ENCODE results near the gene LENEP.
A peak's percentile ranks its signal among the peaks of the same experiment; 100 is the strongest.

The LENEP gene

DNA sequence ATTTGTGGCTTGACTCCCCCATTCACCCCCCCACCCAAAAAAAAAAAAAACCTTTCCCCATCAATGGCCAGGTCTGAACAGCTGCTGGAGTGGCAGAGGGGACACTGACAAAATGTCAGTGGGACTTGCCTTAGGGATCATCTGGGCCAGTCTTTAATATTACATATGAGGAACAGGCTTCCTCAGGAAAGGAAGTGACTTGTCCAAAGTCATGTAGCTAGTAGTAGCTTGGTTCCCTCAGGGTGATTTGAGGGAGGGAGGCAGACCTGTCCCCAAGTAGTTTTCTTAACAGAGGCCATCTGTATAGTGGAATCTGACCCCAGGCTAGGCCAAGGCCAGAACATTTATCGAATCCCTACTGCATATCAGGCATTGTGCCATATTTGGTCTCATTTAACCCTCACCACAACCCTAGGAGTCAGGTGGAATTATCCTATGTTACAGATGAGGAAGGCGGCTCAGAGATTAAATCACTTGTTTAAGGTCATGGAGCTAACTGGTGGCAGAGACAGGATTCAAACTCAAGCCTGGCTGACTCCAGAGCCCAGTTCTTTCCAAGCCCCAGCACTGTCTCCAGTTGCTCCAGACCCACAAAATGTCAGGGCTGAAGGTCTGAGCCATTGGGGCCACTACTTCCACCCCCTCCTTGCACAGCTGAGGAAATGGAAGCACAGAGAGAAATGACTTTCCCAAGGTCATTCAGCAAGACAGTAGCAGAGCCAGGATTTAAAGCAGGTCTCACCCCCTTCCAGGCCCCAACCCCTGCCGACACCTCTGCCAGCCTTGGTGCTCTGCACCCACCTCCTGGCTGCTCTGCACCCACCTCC, 19.6 kb downstream of the LENEP start:
- TF ChIP-seq ZNF274 (IDR thresholded peaks at IDR 0.05; ENCODE audit: low read depth, low read length), result no peak
- no peak overlapping the region for H3K4me3 ChIP-seq (ENCODE audit: low read length)

DNA sequence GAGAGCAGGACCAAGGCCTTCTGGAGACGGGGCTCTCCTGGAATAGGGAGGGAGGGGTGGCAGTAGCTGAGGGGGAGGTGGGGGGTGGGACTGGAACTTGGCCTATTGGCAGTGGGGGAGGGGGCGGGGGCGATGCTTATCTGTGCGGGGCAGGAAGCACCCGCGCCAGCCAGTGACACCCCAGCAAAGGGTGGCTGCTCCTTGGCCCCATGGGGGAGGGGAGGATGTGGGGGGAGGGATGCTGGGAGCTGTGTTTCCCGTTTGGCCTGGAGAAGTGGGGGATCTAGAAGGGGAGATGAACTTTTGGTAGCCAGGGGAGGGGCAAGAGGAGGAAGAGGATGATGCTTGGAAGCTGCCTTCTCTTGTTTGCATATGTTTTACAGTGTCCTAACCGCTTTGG, 20.2 kb downstream of the LENEP start:
- no peak overlapping the region for H3K4me3 ChIP-seq (ENCODE audit: low read length)
- no peak for TF ChIP-seq ZNF274 (IDR thresholded peaks at IDR 0.05; ENCODE audit: low read depth, low read length)

DNA sequence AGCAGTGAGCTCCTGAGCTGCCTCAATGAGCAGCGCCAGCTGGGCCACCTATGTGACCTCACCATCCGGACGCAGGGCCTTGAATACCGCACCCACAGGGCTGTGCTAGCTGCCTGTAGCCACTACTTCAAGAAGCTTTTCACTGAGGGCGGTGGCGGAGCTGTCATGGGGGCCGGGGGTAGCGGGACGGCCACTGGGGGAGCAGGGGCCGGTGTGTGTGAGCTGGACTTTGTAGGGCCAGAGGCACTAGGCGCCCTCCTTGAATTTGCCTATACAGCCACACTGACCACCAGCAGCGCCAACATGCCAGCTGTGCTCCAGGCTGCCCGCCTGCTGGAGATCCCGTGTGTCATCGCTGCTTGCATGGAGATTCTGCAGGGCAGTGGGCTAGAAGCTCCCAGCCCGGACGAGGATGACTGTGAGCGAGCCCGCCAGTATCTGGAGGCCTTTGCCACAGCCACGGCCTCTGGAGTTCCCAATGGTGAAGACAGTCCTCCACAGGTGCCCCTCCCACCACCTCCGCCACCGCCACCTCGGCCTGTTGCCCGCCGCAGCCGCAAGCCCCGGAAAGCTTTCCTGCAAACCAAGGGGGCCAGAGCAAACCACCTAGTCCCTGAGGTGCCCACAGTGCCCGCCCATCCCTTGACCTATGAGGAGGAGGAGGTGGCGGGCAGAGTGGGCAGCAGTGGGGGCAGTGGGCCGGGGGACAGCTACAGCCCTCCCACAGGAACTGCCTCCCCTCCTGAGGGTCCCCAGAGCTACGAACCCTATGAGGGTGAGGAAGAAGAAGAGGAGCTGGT, 21.5 kb downstream of the LENEP start:
- no peak for TF ChIP-seq ZNF274 (IDR thresholded peaks at IDR 0.05; ENCODE audit: low read depth, low read length)
- no peak overlapping the region for H3K4me3 ChIP-seq (ENCODE audit: low read length)

DNA sequence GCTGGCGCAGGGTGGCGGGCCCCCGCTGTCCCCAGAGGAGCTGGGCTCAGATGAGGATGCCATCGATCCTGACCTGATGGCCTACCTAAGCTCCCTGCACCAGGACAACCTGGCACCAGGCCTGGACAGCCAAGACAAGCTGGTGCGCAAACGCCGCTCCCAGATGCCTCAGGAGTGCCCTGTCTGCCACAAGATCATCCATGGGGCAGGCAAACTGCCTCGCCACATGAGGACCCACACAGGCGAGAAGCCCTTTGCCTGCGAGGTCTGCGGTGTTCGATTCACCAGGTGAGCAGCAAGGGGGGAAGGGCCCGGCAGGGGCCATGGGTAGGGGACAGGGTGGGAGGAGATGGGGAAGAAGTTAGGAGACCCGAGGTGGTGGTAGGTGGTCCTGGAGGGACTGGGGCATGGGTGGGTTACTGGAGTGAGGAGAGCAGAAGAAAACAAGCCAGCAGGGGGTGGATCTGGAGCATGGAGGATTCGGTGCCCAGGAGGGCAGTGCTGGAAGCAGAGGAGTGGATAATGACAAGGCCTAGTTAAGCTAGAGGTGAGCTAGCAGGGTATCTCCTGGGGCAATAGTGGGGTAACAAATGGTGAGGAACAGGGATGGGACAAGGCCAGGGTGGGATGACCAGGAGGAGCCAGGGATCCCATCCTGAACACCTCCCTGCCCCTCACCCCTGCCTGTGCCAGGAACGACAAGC, 22.3 kb downstream of the LENEP start:
- no peak overlapping the region for H3K4me3 ChIP-seq (ENCODE audit: low read length)
- no peak for TF ChIP-seq ZNF274 (IDR thresholded peaks at IDR 0.05; ENCODE audit: low read depth, low read length)

DNA sequence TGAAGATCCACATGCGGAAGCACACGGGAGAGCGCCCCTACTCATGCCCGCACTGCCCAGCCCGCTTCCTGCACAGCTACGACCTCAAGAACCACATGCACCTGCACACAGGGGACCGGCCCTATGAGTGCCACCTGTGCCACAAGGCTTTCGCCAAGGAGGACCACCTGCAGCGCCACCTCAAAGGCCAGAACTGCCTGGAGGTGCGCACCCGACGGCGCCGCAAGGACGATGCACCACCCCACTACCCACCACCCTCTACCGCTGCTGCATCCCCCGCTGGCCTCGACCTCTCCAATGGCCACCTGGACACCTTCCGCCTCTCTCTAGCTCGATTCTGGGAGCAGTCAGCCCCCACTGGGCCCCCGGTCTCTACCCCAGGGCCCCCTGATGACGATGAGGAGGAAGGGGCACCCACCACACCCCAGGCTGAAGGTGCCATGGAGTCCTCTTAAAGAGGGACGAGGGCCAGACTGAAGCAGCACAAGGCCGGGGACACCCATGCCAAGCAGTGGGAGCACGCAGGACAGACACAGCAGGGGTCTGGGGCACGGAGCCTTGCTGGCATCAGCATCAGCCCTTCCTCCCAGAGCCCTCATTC, 22.9 kb downstream of the LENEP start:
- no peak for TF ChIP-seq ZNF274 (IDR thresholded peaks at IDR 0.05; ENCODE audit: low read depth, low read length)
- H3K4me3 ChIP-seq (ENCODE audit: low read length), result no peak overlapping the region

DNA sequence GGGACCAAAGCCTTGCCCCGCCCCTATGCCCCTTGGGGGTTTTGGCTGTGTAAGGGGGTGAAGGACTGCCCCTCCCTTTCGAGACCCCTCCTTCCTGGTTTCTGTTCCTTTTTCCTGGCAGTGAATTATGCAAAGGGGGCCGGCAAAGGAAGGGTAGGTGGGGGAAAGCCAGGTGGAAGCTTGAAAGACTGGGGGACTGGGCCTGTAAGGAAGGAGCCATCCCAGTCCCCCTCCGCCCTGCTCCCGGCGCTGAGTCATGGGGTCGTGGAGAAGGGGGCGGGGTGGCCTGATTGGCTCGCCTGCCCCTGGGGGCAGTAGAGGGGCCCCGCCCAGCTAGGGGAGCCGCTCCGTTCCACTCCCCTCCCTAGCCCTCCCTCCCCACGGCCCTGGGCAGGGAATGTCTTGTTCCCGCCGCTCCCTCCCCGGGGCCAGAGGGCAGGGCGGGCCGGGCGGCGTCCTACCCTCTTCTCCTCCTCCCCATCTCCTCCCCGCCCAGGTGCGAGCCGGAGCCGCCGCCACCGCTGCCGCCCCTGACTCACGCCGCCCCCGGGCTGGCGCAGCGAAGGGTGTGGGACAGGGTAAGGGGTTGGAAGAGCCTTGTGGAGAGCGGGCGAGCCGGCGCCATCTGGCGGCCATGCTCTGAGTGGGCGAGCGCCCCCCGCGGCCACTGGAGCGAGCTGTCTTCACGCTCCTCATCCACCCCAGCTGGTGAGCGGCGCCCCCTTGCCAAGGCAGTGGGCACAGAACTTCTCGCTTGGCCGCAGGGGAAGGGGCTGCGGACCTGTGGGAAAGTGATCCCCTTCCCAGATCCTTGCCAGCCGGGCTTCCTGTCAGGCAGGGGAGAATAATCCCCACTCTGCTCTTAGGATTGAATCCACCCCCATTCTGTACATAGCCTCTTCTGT, 23.9 kb downstream of the LENEP start:
- H3K4me3 ChIP-seq (ENCODE audit: low read length), result peak overlapping the region; percentile 7; the same call in 1 of the 2 replicates
- TF ChIP-seq ZNF274 (IDR thresholded peaks at IDR 0.05; ENCODE audit: low read depth, low read length), result no peak

DNA sequence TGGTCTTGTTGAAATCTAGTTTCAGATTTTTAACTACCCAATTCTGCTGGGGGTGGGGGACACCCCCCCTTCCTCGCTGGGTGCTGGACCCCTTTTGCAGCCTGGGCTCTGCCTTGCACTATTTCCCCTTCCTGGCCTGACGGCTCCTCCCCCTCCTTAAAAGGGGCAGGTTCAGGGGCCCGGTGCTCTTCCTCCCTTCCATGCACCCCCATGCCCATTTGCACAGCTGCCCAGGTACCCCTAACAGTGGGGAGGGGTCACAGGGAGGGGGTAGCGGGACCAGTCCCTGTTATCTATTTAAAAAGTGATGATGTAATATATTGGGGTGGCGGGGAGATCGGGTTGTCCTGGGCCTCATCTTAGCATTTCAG, 24.5 kb downstream of the LENEP start:
- peak overlapping the region; percentile 7; the same call in 1 of the 2 replicates for H3K4me3 ChIP-seq (ENCODE audit: low read length)
- TF ChIP-seq ZNF274 (IDR thresholded peaks at IDR 0.05; ENCODE audit: low read depth, low read length), result no peak

DNA sequence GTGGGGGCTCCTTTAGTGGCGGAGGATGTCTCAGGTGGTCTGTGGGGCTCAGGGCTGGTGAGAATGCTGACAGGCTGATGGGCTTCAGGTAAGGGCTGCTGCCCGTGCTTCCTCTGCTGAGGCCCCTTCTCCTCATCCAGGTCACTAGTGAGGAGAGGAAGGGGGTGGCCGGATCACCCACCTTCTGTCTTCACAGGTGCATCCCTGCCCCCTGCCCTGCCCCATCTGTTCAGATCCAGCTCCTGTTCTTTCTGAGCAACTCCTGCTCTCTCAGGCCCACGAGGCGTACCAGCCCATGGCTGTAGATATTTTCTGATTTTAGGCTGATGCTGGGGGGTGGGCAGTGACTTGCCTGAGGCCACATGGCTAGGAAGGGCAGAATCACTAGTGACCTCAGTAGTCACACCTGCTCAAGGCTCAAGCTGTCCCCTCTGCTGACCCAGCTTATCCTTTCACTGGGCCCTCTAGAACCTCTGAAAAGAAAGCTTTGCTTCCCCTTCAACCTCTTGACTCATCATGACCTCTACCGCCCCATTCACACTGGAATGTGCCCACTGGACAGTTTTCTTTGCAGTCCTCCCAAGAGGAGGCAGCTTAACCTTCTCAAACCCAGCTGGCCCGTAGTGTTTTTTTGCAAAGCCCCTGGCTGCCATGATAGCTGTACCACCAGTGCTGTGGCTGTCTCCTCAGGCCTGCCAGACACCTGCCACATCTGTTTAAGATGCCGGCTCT, 25.4 kb downstream of the LENEP start:
- no peak overlapping the region for H3K4me3 ChIP-seq (ENCODE audit: low read length)
- no peak for TF ChIP-seq ZNF274 (IDR thresholded peaks at IDR 0.05; ENCODE audit: low read depth, low read length)

DNA sequence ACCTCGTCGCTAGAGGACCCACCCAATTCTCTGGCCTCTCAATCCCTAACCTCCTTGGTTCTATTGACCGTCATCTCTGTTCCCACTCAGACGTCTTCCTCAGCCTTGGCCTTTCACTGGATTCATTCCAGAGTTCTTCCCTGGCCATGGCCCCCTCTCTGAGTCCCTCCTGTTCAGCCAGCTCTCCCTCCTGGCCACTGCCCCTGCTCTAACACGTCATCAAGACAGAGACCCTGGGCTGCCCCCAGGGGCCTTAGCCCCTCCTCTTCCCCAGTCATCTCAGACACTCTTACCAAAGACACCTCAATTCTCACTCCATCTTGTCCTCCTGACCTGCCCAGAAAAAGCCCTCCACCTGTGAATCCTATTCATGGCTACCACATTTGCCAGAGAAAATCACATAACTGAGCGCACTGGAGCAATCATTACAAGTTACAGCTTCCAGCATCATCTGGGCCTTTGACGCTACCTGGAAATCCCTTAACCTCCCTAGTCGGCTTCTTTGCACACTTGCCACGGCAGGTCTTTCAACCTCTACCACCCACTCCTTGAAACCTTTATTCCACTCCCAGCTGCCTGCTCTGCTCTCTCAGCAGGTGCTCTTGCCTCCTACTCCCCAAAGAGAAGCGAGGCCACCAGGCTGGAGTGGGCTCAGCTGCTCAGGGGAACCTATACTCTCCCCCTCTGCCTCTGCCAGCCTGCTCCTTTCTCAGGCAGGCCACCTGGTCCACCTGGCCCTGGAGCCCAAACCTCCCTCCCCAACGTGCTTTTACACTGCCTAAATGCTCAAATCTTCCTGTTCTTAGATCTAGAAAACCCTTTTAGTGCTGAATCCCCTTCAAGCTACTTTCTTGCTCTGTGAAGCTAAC, 26.2 kb downstream of the LENEP start:
- H3K4me3 ChIP-seq (ENCODE audit: low read length), result no peak overlapping the region
- TF ChIP-seq ZNF274 (IDR thresholded peaks at IDR 0.05; ENCODE audit: low read depth, low read length), result no peak

DNA sequence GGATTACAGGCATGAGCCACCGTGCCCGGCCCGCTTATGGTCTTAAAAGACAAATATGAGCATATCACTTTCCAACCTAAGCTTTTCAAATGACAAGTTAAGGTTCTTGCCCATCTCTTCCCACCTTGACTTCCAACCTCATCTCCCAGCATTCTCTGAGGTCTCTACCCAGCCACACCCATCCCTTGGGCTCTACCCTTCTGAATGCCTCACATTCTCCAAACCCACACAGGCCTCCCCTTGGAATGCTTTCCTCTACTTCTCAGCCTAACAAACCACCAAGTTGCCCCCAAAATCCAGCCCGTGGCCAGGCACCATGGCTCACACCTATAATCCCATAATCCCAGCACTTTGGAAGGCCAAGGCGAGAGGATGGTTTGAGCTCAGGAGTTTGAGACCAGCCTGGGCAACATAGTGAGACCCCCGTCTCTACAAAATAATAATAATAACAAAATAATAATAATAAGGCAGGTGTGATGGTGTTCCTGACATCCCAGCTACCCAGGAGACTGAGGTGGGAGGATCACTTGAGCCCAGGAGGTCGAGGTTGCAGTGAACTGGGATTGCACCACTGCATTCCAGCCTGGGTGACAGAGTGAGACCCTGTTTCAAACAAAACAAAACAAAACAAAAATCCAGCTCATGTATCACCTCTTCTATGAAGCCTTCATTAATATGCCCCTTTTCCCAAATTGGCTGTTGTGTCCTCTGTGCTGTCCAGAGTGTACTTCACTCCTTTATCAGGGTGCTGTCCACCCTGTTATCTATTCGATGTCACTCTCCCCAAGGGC, 28.9 kb downstream of the LENEP start:
- H3K4me3 ChIP-seq (ENCODE audit: low read length), result no peak overlapping the region
- no peak for TF ChIP-seq ZNF274 (IDR thresholded peaks at IDR 0.05; ENCODE audit: low read depth, low read length)

DNA sequence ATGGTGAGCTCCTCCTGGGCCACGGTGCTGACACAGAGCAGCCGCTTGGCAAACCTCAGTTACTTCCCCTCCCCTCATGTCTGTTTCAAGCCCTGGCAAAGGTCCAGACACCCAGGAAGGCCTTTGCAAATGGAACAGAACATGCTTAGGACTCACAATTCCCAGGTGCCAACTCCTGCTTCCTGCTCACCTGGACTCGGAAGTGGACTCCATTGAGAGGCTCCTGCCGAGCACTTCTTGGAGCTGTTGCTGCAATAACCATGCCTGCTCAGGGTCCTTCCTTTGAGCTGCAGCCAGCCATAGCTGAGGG, 29.5 kb downstream of the LENEP start:
- TF ChIP-seq ZNF274 (IDR thresholded peaks at IDR 0.05; ENCODE audit: low read depth, low read length), result no peak
- no peak overlapping the region for H3K4me3 ChIP-seq (ENCODE audit: low read length)

All from GM08714 (cell line).